Kidney (tissue), 14 donors: ENCODE measurements around the gene GNAO1. TPM values are rescaled to one million over a fixed set of nuclear protein-coding genes. Genes with fewer than 3 reads are reported as not detected.
A peak's percentile ranks its signal among the peaks of the same experiment; 100 is the strongest.

Source experiments
- DNase-seq, 5 donors: peaks; one replicate each; pipeline ENCODE4 v3.0.0-alpha.2; 2013 to 2020
- FAIRE-seq: peaks from 2 replicates; lab custom pipeline; 2012; peaks lifted over from hg19 to GRCh38; lab: Jason Lieb, UNC
- H3K27ac ChIP-seq, 2 donors: one replicate each; pipeline ENCODE4 v1.7.0; 2013; ENCODE audit warnings: low read depth in 2 of 2, low read length in 2 of 2, inconsistent platforms in 1 of 2
- H3K27me3 ChIP-seq: one replicate; pipeline ENCODE4 v1.7.1; 2013; ENCODE audit warnings: low read length, inconsistent platforms; ENCODE audit not compliant: control insufficient read depth, insufficient read depth
- H3K36me3 ChIP-seq, 3 donors: one replicate each; pipeline versions ENCODE4 v1.7.0 to v1.7.1; 2013; ENCODE audit warnings: low read length in 3 of 3, control low read depth in 1 of 3, inconsistent platforms in 1 of 3; ENCODE audit not compliant: insufficient read depth in 3 of 3, control insufficient read depth in 2 of 3
- H3K4me1 ChIP-seq, 3 donors: one replicate each; pipeline versions ENCODE4 v1.7.0 to v1.7.1; 2013; ENCODE audit warnings: low read length in 3 of 3, inconsistent platforms in 1 of 3, low read depth in 1 of 3; ENCODE audit not compliant: control insufficient read depth in 2 of 3, insufficient read depth in 2 of 3
- H3K4me3 ChIP-seq, 3 donors: one replicate each; pipeline versions ENCODE4 v1.7.0 to v1.8.1; 2013; ENCODE audit warnings: low read length in 3 of 3, control low read depth in 1 of 3, inconsistent platforms in 1 of 3
- H3K9ac ChIP-seq, 3 donors: one replicate each; pipeline versions ENCODE4 v1.7.0 to v1.7.1; 2013; ENCODE audit warnings: low read length in 3 of 3, control low read depth in 1 of 3, inconsistent platforms in 1 of 3
- H3K9me3 ChIP-seq, 3 donors: one replicate each; pipeline versions ENCODE4 v1.7.0 to v1.7.1; 2013; ENCODE audit warnings: low read length in 3 of 3, control low read depth in 1 of 3, inconsistent platforms in 1 of 3; ENCODE audit not compliant: control insufficient read depth in 2 of 3, insufficient read depth in 1 of 3
- intact Hi-C: fragments of 100-400 bp; cut with DNase I; formaldehyde crosslinking; loops from one replicate; pipeline ENCODE4 v1.11.1; 2022
- polyA plus RNA-seq: library from polyadenylated mRNA; stranded (reverse); fragments of 350-450 nt; fragmentation: Illumina TruSeq; extraction: RNeasy Lipid Tissue Mini Kit (QIAGEN cat#74804); gene quantifications from one replicate; pipeline ENCODE4 v1.2.3, GENCODE V29; 2014; ENCODE audit warnings: low read depth, low replicate concordance; ENCODE audit not compliant: insufficient read depth
- total RNA-seq: library from RNA; stranded (reverse); fragmentation: NEBNext Ultra II Directional; extraction: Animal tissue kit (Norgen Biotek cat#: 25700); gene quantifications from one replicate; pipeline ENCODE4 v1.2.1, GENCODE V29; 2021
- TF ChIP-seq, protein P1 (sequence below): IDR thresholded peaks from 3 replicates; pipeline ENCODE4 v1.5.1; 2012; ENCODE audit warnings: mild to moderate bottlenecking, moderate library complexity, borderline replicate concordance; ENCODE audit not compliant: insufficient read depth; ENCODE audit errors: extremely low read depth
- donor health status: control.
- donor health status: control.
- donor health status: control.
- donor health status: control.
- donor health status: control.
- donor health status: DM: yes; HTN: yes; CAD: no.
- donor health status: Normal renal cell carcinoma (clear cell type).

Gene GNAO1
- total and polyA plus RNA-seq, 2 donors from 2014 or later = 1.5 to 4.3 TPM

GRCh38 chr16:56245197-56245596 is 53.9 kb downstream of the GNAO1 start:
- Histone ChIP-seq H3K9me3 (no peaks in the 10 kb centered on the region), H3K4me1 (peaks cover 0 to 6% (median 5%) of the 10 kb centered on the region in 3 donors), H3K36me3 (no peaks in the 10 kb centered on the region), H3K27ac (no peak overlapping the region), H3K4me3 (no peak overlapping the region), H3K9ac (no peak overlapping the region), H3K27me3 (no peaks in the 10 kb centered on the region)
- FAIRE-seq (no peak), DNase-seq (no peak)
- TF ChIP-seq, protein P1, sequence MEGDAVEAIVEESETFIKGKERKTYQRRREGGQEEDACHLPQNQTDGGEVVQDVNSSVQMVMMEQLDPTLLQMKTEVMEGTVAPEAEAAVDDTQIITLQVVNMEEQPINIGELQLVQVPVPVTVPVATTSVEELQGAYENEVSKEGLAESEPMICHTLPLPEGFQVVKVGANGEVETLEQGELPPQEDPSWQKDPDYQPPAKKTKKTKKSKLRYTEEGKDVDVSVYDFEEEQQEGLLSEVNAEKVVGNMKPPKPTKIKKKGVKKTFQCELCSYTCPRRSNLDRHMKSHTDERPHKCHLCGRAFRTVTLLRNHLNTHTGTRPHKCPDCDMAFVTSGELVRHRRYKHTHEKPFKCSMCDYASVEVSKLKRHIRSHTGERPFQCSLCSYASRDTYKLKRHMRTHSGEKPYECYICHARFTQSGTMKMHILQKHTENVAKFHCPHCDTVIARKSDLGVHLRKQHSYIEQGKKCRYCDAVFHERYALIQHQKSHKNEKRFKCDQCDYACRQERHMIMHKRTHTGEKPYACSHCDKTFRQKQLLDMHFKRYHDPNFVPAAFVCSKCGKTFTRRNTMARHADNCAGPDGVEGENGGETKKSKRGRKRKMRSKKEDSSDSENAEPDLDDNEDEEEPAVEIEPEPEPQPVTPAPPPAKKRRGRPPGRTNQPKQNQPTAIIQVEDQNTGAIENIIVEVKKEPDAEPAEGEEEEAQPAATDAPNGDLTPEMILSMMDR = no peak
- intact Hi-C loops = no loop called here

GRCh38 chr16:56246051-56246817 is 54.9 kb downstream of the GNAO1 start:
- TF ChIP-seq, protein P1 = no peak
- no peaks in the 10 kb centered on the region for H3K9me3 ChIP-seq
- FAIRE-seq (no peak), DNase-seq (peak in 4 of 5 donors; percentile 47 to 86 (median 58))
- no peak overlapping the region for H3K9ac ChIP-seq
- no peak overlapping the region for H3K4me3 ChIP-seq
- no peaks in the 10 kb centered on the region for H3K27me3 ChIP-seq
- H3K27ac ChIP-seq = peak overlapping the region; percentile 2 to 40
- no peaks in the 10 kb centered on the region for H3K36me3 ChIP-seq
- intact Hi-C loops = no loop called here
- peaks cover 0 to 6% (median 5%) of the 10 kb centered on the region in 3 donors for H3K4me1 ChIP-seq

- TF ChIP-seq, protein P1 = no peak
- Histone ChIP-seq H3K4me3 (no peak overlapping the region), H3K9ac (no peak overlapping the region), H3K27ac (peak overlapping the region in 1 of 2 donors; percentile 2), H3K9me3 (no peaks in the 10 kb centered on the region), H3K4me1 (peaks cover 0 to 6% (median 5%) of the 10 kb centered on the region in 3 donors), H3K36me3 (no peaks in the 10 kb centered on the region), H3K27me3 (no peaks in the 10 kb centered on the region)
- FAIRE-seq (no peak), DNase-seq (no peak)
- intact Hi-C loops = no loop called here
Measured at GRCh38 chr16:56247018-56247417, 55.7 kb downstream of the GNAO1 start.
